ENCODE measurements around the gene STARD4.

STARD4 gene

GRCh38 chr5:111512375-111513130 lies at the start of gene STARD4:
STARD4 (minus strand) TSS chr5:111512535; CDS start chr5:111507433, 5,102 bp downstream.
- peak; percentile 94 for DNase-seq (ENCODE audit: low spot score)

- no peak for DNase-seq (ENCODE audit: low spot score)
Measured at GRCh38 chr5:111559680-111560079, 47.3 kb upstream of the STARD4 start.

GRCh38 chr5:111557686-111558085 lies 45.4 kb upstream of the STARD4 start:
- no peak for DNase-seq (ENCODE audit: low spot score)

GRCh38 chr5:111557111-111557510 lies 44.8 kb upstream of the STARD4 start:
- DNase-seq (ENCODE audit: low spot score): no peak

- DNase-seq (ENCODE audit: low spot score): no peak
Measured at GRCh38 chr5:111556501-111556900, 44.2 kb upstream of the STARD4 start.

GRCh38 chr5:111555760-111556159 lies 43.4 kb upstream of the STARD4 start:
- DNase-seq (ENCODE audit: low spot score): no peak

GRCh38 chr5:111553868-111554267 lies 41.5 kb upstream of the STARD4 start:
- DNase-seq (ENCODE audit: low spot score): no peak

GRCh38 chr5:111552896-111553295 lies 40.6 kb upstream of the STARD4 start:
- DNase-seq (ENCODE audit: low spot score): no peak

- DNase-seq (ENCODE audit: low spot score): no peak
Measured at GRCh38 chr5:111552492-111552891, 40.2 kb upstream of the STARD4 start.

- no peak for DNase-seq (ENCODE audit: low spot score)
Measured at GRCh38 chr5:111551569-111552275, 39.4 kb upstream of the STARD4 start.

- no peak for DNase-seq (ENCODE audit: low spot score)
Measured at GRCh38 chr5:111551161-111551560, 38.8 kb upstream of the STARD4 start.

GRCh38 chr5:111550282-111551020 lies 38.1 kb upstream of the STARD4 start:
- DNase-seq (ENCODE audit: low spot score): peak; percentile 77

GRCh38 chr5:111548992-111549649 lies 36.8 kb upstream of the STARD4 start:
- no peak for DNase-seq (ENCODE audit: low spot score)

- DNase-seq (ENCODE audit: low spot score): no peak
Measured at GRCh38 chr5:111548348-111548950, 36.1 kb upstream of the STARD4 start.

- no peak for DNase-seq (ENCODE audit: low spot score)
Measured at GRCh38 chr5:111545031-111545430, 32.7 kb upstream of the STARD4 start.

GRCh38 chr5:111537141-111538024 lies 25.0 kb upstream of the STARD4 start:
- DNase-seq (ENCODE audit: low spot score): no peak

GRCh38 chr5:111535879-111536549 lies 23.7 kb upstream of the STARD4 start:
- no peak for DNase-seq (ENCODE audit: low spot score)

GRCh38 chr5:111532886-111533582 lies 20.7 kb upstream of the STARD4 start:
- DNase-seq (ENCODE audit: low spot score): no peak

GRCh38 chr5:111530298-111530740 lies 18.0 kb upstream of the STARD4 start:
- peak; percentile 23 for DNase-seq (ENCODE audit: low spot score)

- DNase-seq (ENCODE audit: low spot score): no peak
Measured at GRCh38 chr5:111528056-111528455, 15.7 kb upstream of the STARD4 start.
